Measurements from ENCODE around the gene GALR2.

DNA sequence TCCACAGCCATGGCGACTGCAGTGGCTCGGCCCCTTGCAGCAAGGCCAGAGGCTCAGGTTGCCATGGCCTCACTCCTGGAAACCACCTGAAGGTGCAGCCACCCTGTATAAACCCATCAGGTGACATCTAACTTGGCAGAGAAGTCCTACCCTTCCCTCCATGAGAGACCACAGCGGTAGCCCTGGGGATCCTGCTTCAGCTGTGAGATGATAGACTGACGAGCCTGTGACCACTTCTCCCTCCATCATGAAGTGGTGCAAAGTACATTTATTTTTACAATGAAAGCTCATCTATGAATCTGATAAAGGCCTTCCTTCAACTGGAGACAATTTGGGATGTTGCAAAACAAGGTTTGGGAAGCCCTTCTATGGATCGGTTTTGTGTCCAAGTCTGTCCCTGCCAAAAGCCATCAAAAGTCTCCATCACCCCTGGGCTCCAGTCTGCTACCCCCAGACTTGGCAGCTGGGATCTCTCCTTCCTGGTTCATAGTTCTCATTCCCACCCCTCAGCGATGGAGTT lies 6.2 kb downstream of the GALR2 start:
- TF ChIP-seq, protein P1, sequence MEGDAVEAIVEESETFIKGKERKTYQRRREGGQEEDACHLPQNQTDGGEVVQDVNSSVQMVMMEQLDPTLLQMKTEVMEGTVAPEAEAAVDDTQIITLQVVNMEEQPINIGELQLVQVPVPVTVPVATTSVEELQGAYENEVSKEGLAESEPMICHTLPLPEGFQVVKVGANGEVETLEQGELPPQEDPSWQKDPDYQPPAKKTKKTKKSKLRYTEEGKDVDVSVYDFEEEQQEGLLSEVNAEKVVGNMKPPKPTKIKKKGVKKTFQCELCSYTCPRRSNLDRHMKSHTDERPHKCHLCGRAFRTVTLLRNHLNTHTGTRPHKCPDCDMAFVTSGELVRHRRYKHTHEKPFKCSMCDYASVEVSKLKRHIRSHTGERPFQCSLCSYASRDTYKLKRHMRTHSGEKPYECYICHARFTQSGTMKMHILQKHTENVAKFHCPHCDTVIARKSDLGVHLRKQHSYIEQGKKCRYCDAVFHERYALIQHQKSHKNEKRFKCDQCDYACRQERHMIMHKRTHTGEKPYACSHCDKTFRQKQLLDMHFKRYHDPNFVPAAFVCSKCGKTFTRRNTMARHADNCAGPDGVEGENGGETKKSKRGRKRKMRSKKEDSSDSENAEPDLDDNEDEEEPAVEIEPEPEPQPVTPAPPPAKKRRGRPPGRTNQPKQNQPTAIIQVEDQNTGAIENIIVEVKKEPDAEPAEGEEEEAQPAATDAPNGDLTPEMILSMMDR (IDR thresholded peaks at IDR 0.05; ENCODE audit: insufficient read depth, low read depth, low read length) = no peak
- no peak for TF ChIP-seq EZH2 (IDR thresholded peaks at IDR 0.05; ENCODE audit: insufficient read depth, low read length)
